ENCODE measurements around the gene EML5.
"Not testable (repeated sequence)": the region's sequence is repeated elsewhere in the genome, so short reads cannot be mapped to it uniquely, and the experiment has no call there.

EML5 gene

GRCh38 chr14:88804035-88804434 is 11.3 kb upstream of the EML5 start:
- no peak for DNase-seq (ENCODE audit: low read depth in 3 of 3)

- DNase-seq (ENCODE audit: low read depth in 3 of 3), result no peak
These were observed 9.8 kb upstream of the EML5 start for GRCh38 chr14:88802596-88802995.

- no peak for DNase-seq (ENCODE audit: low read depth in 3 of 3)
These were observed 6.8 kb upstream of the EML5 start for GRCh38 chr14:88799522-88799921.

GRCh38 chr14:88798156-88798555 is 5.4 kb upstream of the EML5 start:
- DNase-seq (ENCODE audit: low read depth in 3 of 3), result no peak

- DNase-seq (ENCODE audit: low read depth in 3 of 3), result no peak
These were observed 489 bp upstream of the EML5 start for GRCh38 chr14:88793259-88793625.

- no peak for DNase-seq (ENCODE audit: low read depth in 3 of 3)
These were observed 902 bp downstream of the EML5 start for GRCh38 chr14:88791629-88792472.

- DNase-seq (ENCODE audit: low read depth in 3 of 3), result no peak
These were observed 1.5 kb downstream of the EML5 start for GRCh38 chr14:88791252-88791621.

GRCh38 chr14:88790501-88791251 is 2.1 kb downstream of the EML5 start:
- no peak for DNase-seq (ENCODE audit: low read depth in 3 of 3)

- DNase-seq (ENCODE audit: low read depth in 3 of 3), result not testable (repeated sequence)
These were observed 3.2 kb downstream of the EML5 start for GRCh38 chr14:88789573-88789972.

- DNase-seq (ENCODE audit: low read depth in 3 of 3), result no peak
These were observed 6.0 kb downstream of the EML5 start for GRCh38 chr14:88786715-88787114.

- no peak for DNase-seq (ENCODE audit: low read depth in 3 of 3)
These were observed 6.8 kb downstream of the EML5 start for GRCh38 chr14:88785911-88786310.

GRCh38 chr14:88775532-88775931 is 17.2 kb downstream of the EML5 start:
- DNase-seq (ENCODE audit: low read depth in 3 of 3), result no peak

- no peak for DNase-seq (ENCODE audit: low read depth in 3 of 3)
These were observed 22.0 kb downstream of the EML5 start for GRCh38 chr14:88770736-88771135.

- DNase-seq (ENCODE audit: low read depth in 3 of 3), result no peak
These were observed 27.6 kb downstream of the EML5 start for GRCh38 chr14:88765130-88765529.

GRCh38 chr14:88753873-88754272 is 38.9 kb downstream of the EML5 start:
- DNase-seq (ENCODE audit: low read depth in 3 of 3), result no peak

GRCh38 chr14:88750945-88751344 is 41.8 kb downstream of the EML5 start:
- no peak for DNase-seq (ENCODE audit: low read depth in 3 of 3)

GRCh38 chr14:88750413-88750812 is 42.3 kb downstream of the EML5 start:
- no peak for DNase-seq (ENCODE audit: low read depth in 3 of 3)

GRCh38 chr14:88749139-88749538 is 43.6 kb downstream of the EML5 start:
- no peak for DNase-seq (ENCODE audit: low read depth in 3 of 3)

- no peak for DNase-seq (ENCODE audit: low read depth in 3 of 3)
These were observed 44.5 kb downstream of the EML5 start for GRCh38 chr14:88748288-88748687.

- no peak for DNase-seq (ENCODE audit: low read depth in 3 of 3)
These were observed 46.7 kb downstream of the EML5 start for GRCh38 chr14:88746052-88746451.

GRCh38 chr14:88737245-88737644 is 55.5 kb downstream of the EML5 start:
- no peak for DNase-seq (ENCODE audit: low read depth in 3 of 3)

GRCh38 chr14:88733121-88733520 is 59.6 kb downstream of the EML5 start:
- DNase-seq (ENCODE audit: low read depth in 3 of 3), result no peak

- no peak for DNase-seq (ENCODE audit: low read depth in 3 of 3)
These were observed 63.6 kb downstream of the EML5 start for GRCh38 chr14:88729159-88729558.
